ENCODE data around the gene FLII. TPM values are rescaled to one million over a fixed set of nuclear protein-coding genes. Genes with fewer than 3 reads are reported as not detected.

FLII gene
- total RNA-seq, 4 donors from 2014 or later, result 93.0 to 307 (median 144) TPM

DNA sequence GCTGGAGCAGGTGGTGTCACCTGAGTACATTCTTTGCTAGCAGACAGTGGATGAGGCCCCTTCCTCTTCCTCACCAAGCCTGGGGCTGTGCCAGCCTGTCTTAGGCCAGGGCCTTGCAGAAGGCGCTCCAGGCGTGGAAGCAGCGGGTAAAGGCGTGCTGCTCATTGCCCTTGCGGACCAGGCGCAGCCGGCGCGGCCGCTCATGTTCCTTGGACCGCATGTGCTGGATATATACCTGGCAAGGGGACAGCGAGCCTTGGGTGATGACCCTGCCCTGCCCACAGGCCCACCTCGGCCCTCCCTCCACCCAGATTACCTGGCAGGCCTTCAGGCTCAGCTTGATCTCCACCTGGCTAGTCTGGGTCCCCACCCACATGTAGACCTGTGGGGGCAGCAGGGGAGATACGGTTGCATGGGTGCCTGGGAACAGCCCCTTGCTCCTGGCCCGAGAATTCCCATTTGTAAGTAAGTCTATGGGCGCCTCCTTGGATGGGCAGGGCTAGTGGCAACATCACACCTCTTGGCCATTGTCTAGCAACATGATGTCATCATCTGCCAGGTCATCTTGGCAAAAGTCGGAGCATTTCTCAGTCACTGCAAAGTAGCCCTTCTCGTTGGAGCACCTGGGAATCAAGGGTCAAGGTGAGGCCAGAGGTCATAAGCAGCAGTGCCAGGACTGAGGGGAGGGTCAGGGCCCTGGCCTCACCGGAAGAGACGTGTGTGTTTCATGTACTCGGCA, 13.3 kb downstream of the FLII start:
- H3K36me3 ChIP-seq, result no peaks in the 10 kb centered on the region
- no peaks in the 10 kb centered on the region for H3K9me3 ChIP-seq
- TF ChIP-seq, protein P1, sequence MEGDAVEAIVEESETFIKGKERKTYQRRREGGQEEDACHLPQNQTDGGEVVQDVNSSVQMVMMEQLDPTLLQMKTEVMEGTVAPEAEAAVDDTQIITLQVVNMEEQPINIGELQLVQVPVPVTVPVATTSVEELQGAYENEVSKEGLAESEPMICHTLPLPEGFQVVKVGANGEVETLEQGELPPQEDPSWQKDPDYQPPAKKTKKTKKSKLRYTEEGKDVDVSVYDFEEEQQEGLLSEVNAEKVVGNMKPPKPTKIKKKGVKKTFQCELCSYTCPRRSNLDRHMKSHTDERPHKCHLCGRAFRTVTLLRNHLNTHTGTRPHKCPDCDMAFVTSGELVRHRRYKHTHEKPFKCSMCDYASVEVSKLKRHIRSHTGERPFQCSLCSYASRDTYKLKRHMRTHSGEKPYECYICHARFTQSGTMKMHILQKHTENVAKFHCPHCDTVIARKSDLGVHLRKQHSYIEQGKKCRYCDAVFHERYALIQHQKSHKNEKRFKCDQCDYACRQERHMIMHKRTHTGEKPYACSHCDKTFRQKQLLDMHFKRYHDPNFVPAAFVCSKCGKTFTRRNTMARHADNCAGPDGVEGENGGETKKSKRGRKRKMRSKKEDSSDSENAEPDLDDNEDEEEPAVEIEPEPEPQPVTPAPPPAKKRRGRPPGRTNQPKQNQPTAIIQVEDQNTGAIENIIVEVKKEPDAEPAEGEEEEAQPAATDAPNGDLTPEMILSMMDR (IDR thresholded peaks at IDR 0.05), result no peak
- TF ChIP-seq POLR2A (IDR thresholded peaks at IDR 0.05), result no peak
- no peaks in the 10 kb centered on the region for H3K27me3 ChIP-seq
- no peak overlapping the region for H3K4me3 ChIP-seq
- no peaks in the 10 kb centered on the region for H3K4me1 ChIP-seq
- DNase-seq, result no peak
- intact Hi-C loops (cut with DNase I; ENCODE audit: low total_unique reads), result no loop called here
- no peak overlapping the region for H3K27ac ChIP-seq

DNA sequence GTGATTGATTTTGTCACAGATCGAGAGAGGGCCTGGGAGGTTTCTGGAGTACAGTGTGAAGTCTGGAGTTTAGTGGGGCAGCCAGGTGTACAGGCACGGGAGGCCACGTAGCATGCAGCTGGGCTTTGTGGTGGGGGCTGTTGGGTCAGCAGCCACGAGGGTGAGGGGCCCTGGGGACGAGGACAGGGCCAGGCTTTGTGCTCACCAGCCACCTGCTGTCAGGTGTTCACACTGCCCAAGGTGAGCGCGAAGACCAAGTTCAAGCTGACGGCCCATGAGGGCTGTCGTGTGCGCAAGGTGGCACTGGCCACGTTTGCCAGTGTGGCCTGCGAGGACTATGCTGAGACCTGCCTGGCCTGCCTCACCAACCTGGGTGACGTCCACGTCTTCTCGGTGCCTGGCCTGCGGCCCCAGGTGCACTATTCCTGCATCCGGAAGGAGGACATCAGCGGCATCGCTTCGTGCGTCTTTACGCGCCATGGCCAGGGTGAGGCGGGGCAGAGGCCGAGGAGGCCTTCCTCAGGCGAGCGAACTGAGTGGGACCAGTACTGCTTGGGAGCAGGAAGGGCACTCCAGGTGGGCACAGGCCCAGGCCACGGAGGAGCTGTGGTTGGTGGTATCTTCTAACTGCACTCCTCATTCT, 17.2 kb downstream of the FLII start:
- no peak for TF ChIP-seq POLR2A (IDR thresholded peaks at IDR 0.05)
- TF ChIP-seq, protein P1 (IDR thresholded peaks at IDR 0.05), result no peak
- H3K4me1 ChIP-seq, result no peaks in the 10 kb centered on the region
- intact Hi-C loops (cut with DNase I; ENCODE audit: low total_unique reads), result no loop called here
- no peak for DNase-seq
- no peaks in the 10 kb centered on the region for H3K27me3 ChIP-seq
- no peaks in the 10 kb centered on the region for H3K9me3 ChIP-seq
- no peaks in the 10 kb centered on the region for H3K36me3 ChIP-seq
- no peak overlapping the region for H3K27ac ChIP-seq
- no peak overlapping the region for H3K4me3 ChIP-seq

DNA sequence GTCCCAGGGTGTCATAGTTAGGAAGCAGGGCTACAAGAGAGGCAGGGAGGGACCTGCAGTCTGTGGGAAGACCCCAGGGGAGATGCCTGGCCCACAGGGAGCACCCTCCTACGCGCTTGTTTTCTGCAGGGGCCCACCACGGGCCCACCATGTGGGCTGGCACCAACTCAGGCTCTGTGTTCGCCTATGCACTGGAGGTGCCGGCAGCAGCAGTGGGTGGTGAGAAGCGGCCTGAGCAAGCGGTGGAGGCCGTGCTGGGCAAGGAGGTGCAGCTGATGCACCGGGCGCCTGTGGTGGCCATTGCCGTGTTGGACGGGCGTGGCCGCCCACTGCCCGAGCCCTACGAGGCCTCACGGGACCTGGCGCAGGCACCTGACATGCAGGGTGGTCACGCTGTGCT, 18.1 kb downstream of the FLII start:
- no peak for DNase-seq
- Histone ChIP-seq H3K27ac (no peak overlapping the region), H3K27me3 (no peaks in the 10 kb centered on the region), H3K4me3 (no peak overlapping the region), H3K9me3 (no peaks in the 10 kb centered on the region), H3K4me1 (no peaks in the 10 kb centered on the region), H3K36me3 (no peaks in the 10 kb centered on the region)
- intact Hi-C loops (cut with DNase I; ENCODE audit: low total_unique reads), result no loop called here
- TF ChIP-seq, protein P1 (IDR thresholded peaks at IDR 0.05), result no peak
- TF ChIP-seq POLR2A (IDR thresholded peaks at IDR 0.05), result no peak

DNA sequence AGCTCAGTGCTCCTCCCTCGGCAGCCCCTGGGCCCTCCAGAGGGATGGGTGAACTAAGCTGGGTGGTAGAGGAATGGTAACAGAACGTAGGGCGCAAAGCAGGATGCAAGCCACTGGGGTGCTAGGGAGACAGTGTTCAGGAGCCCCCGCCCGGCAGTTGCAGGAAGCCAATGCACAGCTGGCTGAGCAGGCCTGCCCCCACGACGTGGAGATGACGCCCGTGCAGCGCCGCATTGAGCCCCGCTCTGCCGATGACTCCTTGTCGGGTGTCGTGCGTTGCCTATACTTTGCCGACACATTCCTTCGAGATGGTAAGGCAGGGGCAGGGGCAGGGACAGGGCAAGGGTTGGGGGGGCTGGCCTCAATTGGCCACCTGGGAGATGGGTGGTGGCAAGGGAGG, 20.2 kb downstream of the FLII start:
- Histone ChIP-seq H3K27me3 (no peaks in the 10 kb centered on the region), H3K36me3 (no peaks in the 10 kb centered on the region), H3K4me1 (no peaks in the 10 kb centered on the region), H3K4me3 (no peak overlapping the region), H3K9me3 (no peaks in the 10 kb centered on the region), H3K27ac (no peak overlapping the region)
- intact Hi-C loops (cut with DNase I; ENCODE audit: low total_unique reads), result no loop called here
- no peak for DNase-seq
- TF ChIP-seq POLR2A (IDR thresholded peaks at IDR 0.05), result no peak
- TF ChIP-seq, protein P1 (IDR thresholded peaks at IDR 0.05), result no peak

DNA sequence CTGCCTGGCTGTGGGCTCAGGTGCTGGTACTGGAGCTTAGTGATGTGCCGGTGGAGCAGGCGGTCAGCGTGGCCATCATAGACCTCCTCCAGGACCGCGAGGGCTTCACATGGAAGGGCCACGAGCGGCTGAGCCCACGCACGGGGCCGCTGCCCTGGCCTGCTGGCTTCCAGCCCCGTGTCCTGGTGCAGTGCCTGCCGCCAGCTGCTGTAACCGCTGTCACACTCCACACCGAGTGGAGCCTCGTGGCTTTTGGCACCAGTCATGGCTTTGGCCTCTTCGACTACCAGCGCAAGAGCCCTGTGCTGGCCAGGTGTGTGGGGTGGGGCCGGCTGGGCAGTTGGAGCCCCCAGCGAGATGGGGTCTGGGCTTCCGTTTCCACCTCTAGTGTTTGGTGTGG, 21.1 kb downstream of the FLII start:
- Histone ChIP-seq H3K27ac (no peak overlapping the region), H3K4me1 (no peaks in the 10 kb centered on the region), H3K9me3 (no peaks in the 10 kb centered on the region), H3K4me3 (no peak overlapping the region), H3K36me3 (no peaks in the 10 kb centered on the region), H3K27me3 (no peaks in the 10 kb centered on the region)
- TF ChIP-seq, protein P1 (IDR thresholded peaks at IDR 0.05), result no peak
- TF ChIP-seq POLR2A (IDR thresholded peaks at IDR 0.05), result no peak
- DNase-seq, result no peak
- intact Hi-C loops (cut with DNase I; ENCODE audit: low total_unique reads), result no loop called here
